ENCODE data around the gene MFSD1. TPM values are rescaled to one million over a fixed set of nuclear protein-coding genes. Genes with fewer than 3 reads are reported as not detected.

Gene MFSD1
- total and polyA plus RNA-seq, 9 of the 15 experiments (the other 6 are each of a cell fraction or from before 2014, with no cell fraction given) = 8.7 to 49.5 (median 28.6) TPM

DNA sequence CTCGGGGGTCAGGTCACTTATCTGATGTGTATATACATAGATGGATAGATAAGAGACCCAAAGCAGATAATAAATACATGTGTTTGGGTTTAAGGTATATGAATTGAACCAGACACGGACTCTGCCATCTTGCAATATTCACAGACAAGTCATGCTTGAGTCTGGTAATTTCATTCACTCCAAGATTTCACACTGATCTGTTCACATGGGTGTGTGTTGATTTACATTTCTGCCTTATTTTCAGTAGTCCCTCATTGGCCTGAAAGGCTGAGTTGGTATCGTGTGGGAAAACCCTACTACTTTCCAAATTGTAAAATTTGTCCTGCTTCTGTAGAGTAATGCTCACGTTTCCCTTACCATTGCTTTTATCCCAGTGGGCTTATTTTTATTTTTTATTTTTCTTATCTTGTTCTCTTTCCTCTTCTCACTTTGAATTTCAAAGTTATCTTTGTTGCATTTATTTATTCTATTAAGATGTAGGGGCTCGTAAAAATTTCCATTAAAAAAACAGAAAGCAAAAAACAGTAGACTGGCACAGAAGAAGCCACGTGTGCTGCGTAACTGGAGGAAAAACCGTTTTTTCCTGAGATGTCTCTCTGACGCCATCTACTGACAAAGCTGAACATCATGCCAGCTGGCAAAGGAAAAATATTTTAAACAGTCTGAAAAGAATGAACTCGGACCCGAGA lies 10.8 kb upstream of the MFSD1 start (continued):
- TF ChIP-seq, protein P1, sequence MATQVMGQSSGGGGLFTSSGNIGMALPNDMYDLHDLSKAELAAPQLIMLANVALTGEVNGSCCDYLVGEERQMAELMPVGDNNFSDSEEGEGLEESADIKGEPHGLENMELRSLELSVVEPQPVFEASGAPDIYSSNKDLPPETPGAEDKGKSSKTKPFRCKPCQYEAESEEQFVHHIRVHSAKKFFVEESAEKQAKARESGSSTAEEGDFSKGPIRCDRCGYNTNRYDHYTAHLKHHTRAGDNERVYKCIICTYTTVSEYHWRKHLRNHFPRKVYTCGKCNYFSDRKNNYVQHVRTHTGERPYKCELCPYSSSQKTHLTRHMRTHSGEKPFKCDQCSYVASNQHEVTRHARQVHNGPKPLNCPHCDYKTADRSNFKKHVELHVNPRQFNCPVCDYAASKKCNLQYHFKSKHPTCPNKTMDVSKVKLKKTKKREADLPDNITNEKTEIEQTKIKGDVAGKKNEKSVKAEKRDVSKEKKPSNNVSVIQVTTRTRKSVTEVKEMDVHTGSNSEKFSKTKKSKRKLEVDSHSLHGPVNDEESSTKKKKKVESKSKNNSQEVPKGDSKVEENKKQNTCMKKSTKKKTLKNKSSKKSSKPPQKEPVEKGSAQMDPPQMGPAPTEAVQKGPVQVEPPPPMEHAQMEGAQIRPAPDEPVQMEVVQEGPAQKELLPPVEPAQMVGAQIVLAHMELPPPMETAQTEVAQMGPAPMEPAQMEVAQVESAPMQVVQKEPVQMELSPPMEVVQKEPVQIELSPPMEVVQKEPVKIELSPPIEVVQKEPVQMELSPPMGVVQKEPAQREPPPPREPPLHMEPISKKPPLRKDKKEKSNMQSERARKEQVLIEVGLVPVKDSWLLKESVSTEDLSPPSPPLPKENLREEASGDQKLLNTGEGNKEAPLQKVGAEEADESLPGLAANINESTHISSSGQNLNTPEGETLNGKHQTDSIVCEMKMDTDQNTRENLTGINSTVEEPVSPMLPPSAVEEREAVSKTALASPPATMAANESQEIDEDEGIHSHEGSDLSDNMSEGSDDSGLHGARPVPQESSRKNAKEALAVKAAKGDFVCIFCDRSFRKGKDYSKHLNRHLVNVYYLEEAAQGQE (IDR thresholded peaks at IDR 0.05; ENCODE audit: borderline replicate concordance) = peak; percentile 54; the same call in 1 of the 2 replicates
- TF ChIP-seq, protein P1 (CRISPR knock-in tag; IDR thresholded peaks at IDR 0.05; ENCODE audit: low read depth) = no peak
- TF ChIP-seq RB1 (IDR thresholded peaks at IDR 0.05; ENCODE audit: low read depth) (no peak), ZNF717 (CRISPR knock-in tag; IDR thresholded peaks at IDR 0.05) (no peak), ATF7 (IDR thresholded peaks at IDR 0.05) (no peak), HEY1 (CRISPR knock-in tag; IDR thresholded peaks at IDR 0.05; ENCODE audit: borderline replicate concordance) (no peak), BCL6 (CRISPR knock-in tag; IDR thresholded peaks at IDR 0.05) (no peak), ZNF212 (CRISPR knock-in tag; IDR thresholded peaks at IDR 0.05) (no peak), FOXK1 (CRISPR knock-in tag; IDR thresholded peaks at IDR 0.05; ENCODE audit: borderline replicate concordance) (no peak), ZNF436 (CRISPR knock-in tag; IDR thresholded peaks at IDR 0.05) (no peak), TEAD1 (CRISPR knock-in tag; IDR thresholded peaks at IDR 0.05) (no peak), MYBL2 (IDR thresholded peaks at IDR 0.05; ENCODE audit: low read depth) (peak; percentile 71), MYBL2 (CRISPR knock-in tag; IDR thresholded peaks at IDR 0.05; ENCODE audit: borderline replicate concordance) (no peak), TAF15 (IDR thresholded peaks at IDR 0.05; ENCODE audit: low read depth, low read length) (no peak), RBBP5 (IDR thresholded peaks at IDR 0.05; ENCODE audit: borderline replicate concordance, insufficient read depth, low read length, poor library complexity, severe bottlenecking) (no peak), U2AF2 (optimal IDR thresholded peaks at IDR 0.05; ENCODE audit: low read depth, low read length) (no peak), MCM7 (IDR thresholded peaks at IDR 0.05) (no peak)
- TF ChIP-seq, protein P2, sequence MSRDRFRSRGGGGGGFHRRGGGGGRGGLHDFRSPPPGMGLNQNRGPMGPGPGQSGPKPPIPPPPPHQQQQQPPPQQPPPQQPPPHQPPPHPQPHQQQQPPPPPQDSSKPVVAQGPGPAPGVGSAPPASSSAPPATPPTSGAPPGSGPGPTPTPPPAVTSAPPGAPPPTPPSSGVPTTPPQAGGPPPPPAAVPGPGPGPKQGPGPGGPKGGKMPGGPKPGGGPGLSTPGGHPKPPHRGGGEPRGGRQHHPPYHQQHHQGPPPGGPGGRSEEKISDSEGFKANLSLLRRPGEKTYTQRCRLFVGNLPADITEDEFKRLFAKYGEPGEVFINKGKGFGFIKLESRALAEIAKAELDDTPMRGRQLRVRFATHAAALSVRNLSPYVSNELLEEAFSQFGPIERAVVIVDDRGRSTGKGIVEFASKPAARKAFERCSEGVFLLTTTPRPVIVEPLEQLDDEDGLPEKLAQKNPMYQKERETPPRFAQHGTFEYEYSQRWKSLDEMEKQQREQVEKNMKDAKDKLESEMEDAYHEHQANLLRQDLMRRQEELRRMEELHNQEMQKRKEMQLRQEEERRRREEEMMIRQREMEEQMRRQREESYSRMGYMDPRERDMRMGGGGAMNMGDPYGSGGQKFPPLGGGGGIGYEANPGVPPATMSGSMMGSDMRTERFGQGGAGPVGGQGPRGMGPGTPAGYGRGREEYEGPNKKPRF (IDR thresholded peaks at IDR 0.05; ENCODE audit: low read depth, low read length) = no peak
- TF ChIP-seq, protein P3, sequence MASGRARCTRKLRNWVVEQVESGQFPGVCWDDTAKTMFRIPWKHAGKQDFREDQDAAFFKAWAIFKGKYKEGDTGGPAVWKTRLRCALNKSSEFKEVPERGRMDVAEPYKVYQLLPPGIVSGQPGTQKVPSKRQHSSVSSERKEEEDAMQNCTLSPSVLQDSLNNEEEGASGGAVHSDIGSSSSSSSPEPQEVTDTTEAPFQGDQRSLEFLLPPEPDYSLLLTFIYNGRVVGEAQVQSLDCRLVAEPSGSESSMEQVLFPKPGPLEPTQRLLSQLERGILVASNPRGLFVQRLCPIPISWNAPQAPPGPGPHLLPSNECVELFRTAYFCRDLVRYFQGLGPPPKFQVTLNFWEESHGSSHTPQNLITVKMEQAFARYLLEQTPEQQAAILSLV (tag; IDR thresholded peaks at IDR 0.05) = no peak

All from K562 (cell line).